Suprapubic skin (tissue), 4 donors: Measurements from ENCODE around the gene CLSTN2. TPM values are rescaled to one million over a fixed set of nuclear protein-coding genes. Genes with fewer than 3 reads are reported as not detected.

Source experiments
- DNase-seq, 2 donors: peaks; one replicate each; pipeline ENCODE4 v3.0.0-alpha.2; 2019; ENCODE audit warnings: low spot score in 2 of 2
- H3K27ac ChIP-seq: fragments of 200-600 bp; sonication (generic); one replicate; pipeline ENCODE4 v1.5.1; 2019
- H3K27me3 ChIP-seq: fragments of 200-600 bp; sonication (generic); one replicate; pipeline ENCODE4 v1.5.1; 2019
- H3K36me3 ChIP-seq: fragments of 200-600 bp; sonication (generic); one replicate; pipeline ENCODE4 v1.5.1; 2019
- H3K4me1 ChIP-seq: fragments of 200-600 bp; sonication (generic); one replicate; pipeline ENCODE4 v1.5.1; 2019
- H3K4me3 ChIP-seq: fragments of 200-600 bp; sonication (generic); one replicate; pipeline ENCODE4 v1.5.1; 2019; ENCODE audit warnings: mild to moderate bottlenecking
- H3K9me3 ChIP-seq: fragments of 200-600 bp; sonication (generic); one replicate; pipeline ENCODE4 v1.5.1; 2019
- CTCF ChIP-seq, 2 donors: fragments of 200-600 bp in 1 of 2; fragments of 450-650 bp in 1 of 2; sonication (generic) in 1 of 2; IDR thresholded peaks; one replicate each; pipeline ENCODE4 v1.5.1; 2016 to 2019; ENCODE audit warnings: antibody characterized with exemption in 2 of 2, mild to moderate bottlenecking in 1 of 2, moderate library complexity in 1 of 2
- EP300 ChIP-seq: sonication (generic); formaldehyde crosslinking; IDR thresholded peaks from one replicate; pipeline ENCODE4 v1.6.1; 2017; ENCODE audit warnings: antibody characterized with exemption
- POLR2A ChIP-seq, 2 donors: fragments of 450-650 bp; IDR thresholded peaks; one replicate each; pipeline ENCODE4 v1.6.1; 2017; ENCODE audit warnings: antibody characterized with exemption in 2 of 2, mild to moderate bottlenecking in 2 of 2, moderate library complexity in 2 of 2
- POLR2AphosphoS5 ChIP-seq, 3 donors: sonication (generic); formaldehyde crosslinking; IDR thresholded peaks; one replicate each; pipeline ENCODE4 v1.6.1; 2017; ENCODE audit warnings: antibody characterized with exemption in 3 of 3
- WGBS: methylation state at CpG from one replicate; pipeline ENCODE4 v1.1.5; 2018; 5-methylcytosine and 5-hydroxymethylcytosine counted together
- total RNA-seq, 4 donors: library from RNA; depleted of rRNA; stranded (reverse); fragments of >200 nt; gene quantifications; one replicate each; pipeline ENCODE4 v1.1.0, GENCODE V29; 2016

CLSTN2 gene
- total RNA-seq, 4 donors from 2014 or later: 4.3 to 14.1 (median 7.4) TPM

DNA sequence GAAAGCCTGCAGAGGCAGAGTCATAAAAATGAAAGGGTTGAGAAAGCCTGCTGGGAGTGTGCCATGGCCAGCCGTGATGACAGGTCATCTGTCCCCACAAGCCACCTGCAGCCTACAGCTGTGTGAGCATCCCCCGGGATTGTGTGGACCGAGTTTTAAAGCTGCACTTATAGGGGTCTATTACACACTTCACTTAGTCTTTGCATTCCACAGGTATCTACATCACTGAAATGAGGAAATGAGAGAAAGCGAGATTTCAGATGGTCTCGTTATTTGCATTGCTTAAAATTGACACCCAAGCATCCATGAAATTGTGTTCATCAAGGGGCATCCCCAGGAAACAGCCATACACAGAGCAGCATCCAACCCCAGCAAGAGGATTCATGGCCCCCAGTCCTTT, 605.3 kb downstream of the CLSTN2 start:
- TF ChIP-seq POLR2AphosphoS5 (IDR thresholded peaks at IDR 0.05): no peak
- no peak for TF ChIP-seq EP300
- TF ChIP-seq CTCF (IDR thresholded peaks at IDR 0.05): no peak
- no peak for TF ChIP-seq POLR2A (IDR thresholded peaks at IDR 0.05)
- H3K27ac ChIP-seq: no peak overlapping the region
- no peaks in the 10 kb centered on the region for H3K9me3 ChIP-seq
- WGBS: 85% methylated on average over 5 of the region's 5 CpGs
- no peak for DNase-seq
- H3K4me3 ChIP-seq: no peak overlapping the region
- H3K4me1 ChIP-seq: no peaks in the 10 kb centered on the region
- H3K36me3 ChIP-seq: no peaks in the 10 kb centered on the region
- no peaks in the 10 kb centered on the region for H3K27me3 ChIP-seq

GRCh38 chr3:140541975-140542653, 607.1 kb downstream of the CLSTN2 start:
- H3K27ac ChIP-seq: no peak overlapping the region
- no peak overlapping the region for H3K4me3 ChIP-seq
- TF ChIP-seq POLR2AphosphoS5 (IDR thresholded peaks at IDR 0.05) (no peak), EP300 (no peak), POLR2A (IDR thresholded peaks at IDR 0.05) (no peak), CTCF (IDR thresholded peaks at IDR 0.05) (no peak)
- no peaks in the 10 kb centered on the region for H3K27me3 ChIP-seq
- H3K4me1 ChIP-seq: no peaks in the 10 kb centered on the region
- H3K9me3 ChIP-seq: no peaks in the 10 kb centered on the region
- H3K36me3 ChIP-seq: no peaks in the 10 kb centered on the region
- 84% methylated on average over 1 of the region's 1 CpG for WGBS
- DNase-seq: no peak

DNA sequence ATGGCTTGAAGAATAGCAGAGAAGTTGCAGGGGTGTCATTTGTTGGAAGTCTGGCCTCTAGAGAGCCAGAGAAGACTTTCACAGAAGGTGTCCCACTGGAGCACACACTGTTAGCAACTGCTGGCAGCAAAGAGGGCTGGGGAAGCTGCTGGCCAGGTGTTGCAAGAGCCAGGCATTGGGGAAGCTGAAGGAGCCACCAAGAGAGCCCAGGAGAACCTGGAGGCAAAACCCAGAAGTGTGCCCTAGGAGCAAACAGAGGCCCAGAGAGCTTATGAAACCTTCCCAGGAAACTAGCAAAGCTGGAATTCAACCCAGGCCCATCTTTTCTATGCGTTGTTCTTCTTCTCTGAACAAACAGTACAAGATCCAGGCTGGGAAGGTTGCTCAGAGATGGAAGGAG, 610.2 kb downstream of the CLSTN2 start:
- Histone ChIP-seq H3K4me3 (no peak overlapping the region), H3K27ac (no peak overlapping the region), H3K4me1 (no peaks in the 10 kb centered on the region), H3K36me3 (no peaks in the 10 kb centered on the region), H3K9me3 (no peaks in the 10 kb centered on the region), H3K27me3 (no peaks in the 10 kb centered on the region)
- no peak for DNase-seq
- 71% methylated on average over 1 of the region's 1 CpG for WGBS
- TF ChIP-seq EP300: no peak
- no peak for TF ChIP-seq POLR2AphosphoS5 (IDR thresholded peaks at IDR 0.05)
- no peak for TF ChIP-seq POLR2A (IDR thresholded peaks at IDR 0.05)
- TF ChIP-seq CTCF (IDR thresholded peaks at IDR 0.05): no peak

- H3K36me3 ChIP-seq: no peaks in the 10 kb centered on the region
Observed at GRCh38 chr3:140545756-140546155, 610.8 kb downstream of the CLSTN2 start.

GRCh38 chr3:140546649-140547048, 611.7 kb downstream of the CLSTN2 start:
- WGBS: 58% methylated on average over 6 of the region's 6 CpGs
- Histone ChIP-seq H3K4me1 (no peaks in the 10 kb centered on the region), H3K27me3 (no peaks in the 10 kb centered on the region), H3K9me3 (no peaks in the 10 kb centered on the region), H3K4me3 (no peak overlapping the region), H3K27ac (no peak overlapping the region), H3K36me3 (no peaks in the 10 kb centered on the region)
- TF ChIP-seq CTCF (IDR thresholded peaks at IDR 0.05): no peak
- TF ChIP-seq POLR2AphosphoS5 (IDR thresholded peaks at IDR 0.05): no peak
- TF ChIP-seq EP300: no peak
- TF ChIP-seq POLR2A (IDR thresholded peaks at IDR 0.05): no peak
- no peak for DNase-seq

More at GRCh38 chr3:140545756-140546155, 610.8 kb downstream of the CLSTN2 start:
- Histone ChIP-seq H3K27me3 (no peaks in the 10 kb centered on the region), H3K4me1 (no peaks in the 10 kb centered on the region), H3K4me3 (no peak overlapping the region), H3K27ac (no peak overlapping the region), H3K9me3 (no peaks in the 10 kb centered on the region)
- DNase-seq: no peak
- WGBS: 12% methylated on average over 2 of the region's 2 CpGs
- TF ChIP-seq POLR2A (IDR thresholded peaks at IDR 0.05) (no peak), EP300 (no peak), POLR2AphosphoS5 (IDR thresholded peaks at IDR 0.05) (no peak), CTCF (IDR thresholded peaks at IDR 0.05) (no peak)
